ENCODE results near the gene OR2B2.

Gene OR2B2

GRCh38 chr6:27866357-27867050, 45.7 kb downstream of the OR2B2 start:
- no peak for TF ChIP-seq CTCF (IDR thresholded peaks at IDR 0.05; ENCODE audit: low read length, missing control alignments)
- H3K4me3 ChIP-seq (replicated peaks; ENCODE audit: low read depth, low read length), result peak overlapping the region; percentile 68
- DNase-seq (ENCODE audit: low read depth), result peak; percentile 73

GRCh38 chr6:27865850-27866356, 46.3 kb downstream of the OR2B2 start:
- TF ChIP-seq CTCF (IDR thresholded peaks at IDR 0.05; ENCODE audit: low read length, missing control alignments), result no peak
- H3K4me3 ChIP-seq (replicated peaks; ENCODE audit: low read depth, low read length), result peak overlapping the region; percentile 68
- no peak for DNase-seq (ENCODE audit: low read depth)

- DNase-seq (ENCODE audit: low read depth), result peak; percentile 99
- no peak for TF ChIP-seq CTCF (IDR thresholded peaks at IDR 0.05; ENCODE audit: low read length, missing control alignments)
- peak overlapping the region; percentile 68 for H3K4me3 ChIP-seq (replicated peaks; ENCODE audit: low read depth, low read length)
Observed at GRCh38 chr6:27864906-27865849, 47.0 kb downstream of the OR2B2 start.

- DNase-seq (ENCODE audit: low read depth), result peak; percentile 29
- no peak for TF ChIP-seq CTCF (IDR thresholded peaks at IDR 0.05; ENCODE audit: low read length, missing control alignments)
- H3K4me3 ChIP-seq (replicated peaks; ENCODE audit: low read depth, low read length), result peak overlapping the region; percentile 68
Observed at GRCh38 chr6:27863962-27864905, 48.0 kb downstream of the OR2B2 start.

GRCh38 chr6:27862396-27863066, 49.7 kb downstream of the OR2B2 start:
- TF ChIP-seq CTCF (IDR thresholded peaks at IDR 0.05; ENCODE audit: low read length, missing control alignments), result no peak

GRCh38 chr6:27861861-27862260, 50.3 kb downstream of the OR2B2 start:
- no peak for DNase-seq (ENCODE audit: low read depth)
- H3K4me3 ChIP-seq (replicated peaks; ENCODE audit: low read depth, low read length), result no peak overlapping the region
- TF ChIP-seq CTCF (IDR thresholded peaks at IDR 0.05; ENCODE audit: low read length, missing control alignments), result no peak

More at GRCh38 chr6:27862396-27863066, 49.7 kb downstream of the OR2B2 start:
- no peak for DNase-seq (ENCODE audit: low read depth)
- H3K4me3 ChIP-seq (replicated peaks; ENCODE audit: low read depth, low read length), result no peak overlapping the region
